NCI-H2107 treated with DMSO at 0.1 percent for 48 hours (cell line): ENCODE measurements around the gene UNC5CL.
A peak's percentile ranks its signal among the peaks of the same experiment; 100 is the strongest.

Experiments
- DNase-seq: peaks from one replicate; lab custom pipeline; 2025; ENCODE audit not compliant: unreplicated experiment; lab: John Stamatoyannopoulos, UW

UNC5CL gene, protein sequence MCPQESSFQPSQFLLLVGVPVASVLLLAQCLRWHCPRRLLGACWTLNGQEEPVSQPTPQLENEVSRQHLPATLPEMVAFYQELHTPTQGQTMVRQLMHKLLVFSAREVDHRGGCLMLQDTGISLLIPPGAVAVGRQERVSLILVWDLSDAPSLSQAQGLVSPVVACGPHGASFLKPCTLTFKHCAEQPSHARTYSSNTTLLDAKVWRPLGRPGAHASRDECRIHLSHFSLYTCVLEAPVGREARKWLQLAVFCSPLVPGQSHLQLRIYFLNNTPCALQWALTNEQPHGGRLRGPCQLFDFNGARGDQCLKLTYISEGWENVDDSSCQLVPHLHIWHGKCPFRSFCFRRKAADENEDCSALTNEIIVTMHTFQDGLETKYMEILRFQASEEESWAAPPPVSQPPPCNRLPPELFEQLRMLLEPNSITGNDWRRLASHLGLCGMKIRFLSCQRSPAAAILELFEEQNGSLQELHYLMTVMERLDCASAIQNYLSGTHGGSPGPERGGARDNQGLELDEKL

GRCh38 chr6:41039060-41039998 is at the start of gene UNC5CL:
Gene UNC5CL, minus strand, starts transcription at chr6:41039221. Its CDS starts 4,147 bp downstream, at chr6:41035074.
- peak; percentile 3 for DNase-seq

- DNase-seq: no peak
Observed at GRCh38 chr6:41088451-41088850, 49.4 kb upstream of the UNC5CL start.

GRCh38 chr6:41085182-41085581 is 46.2 kb upstream of the UNC5CL start:
- DNase-seq: no peak

- no peak for DNase-seq
Observed at GRCh38 chr6:41083072-41083471, 44.1 kb upstream of the UNC5CL start.

- no peak for DNase-seq
Observed at GRCh38 chr6:41080621-41081020, 41.6 kb upstream of the UNC5CL start.

GRCh38 chr6:41079080-41079479 is 40.1 kb upstream of the UNC5CL start:
- no peak for DNase-seq

GRCh38 chr6:41078101-41078500 is 39.1 kb upstream of the UNC5CL start:
- no peak for DNase-seq

DNA sequence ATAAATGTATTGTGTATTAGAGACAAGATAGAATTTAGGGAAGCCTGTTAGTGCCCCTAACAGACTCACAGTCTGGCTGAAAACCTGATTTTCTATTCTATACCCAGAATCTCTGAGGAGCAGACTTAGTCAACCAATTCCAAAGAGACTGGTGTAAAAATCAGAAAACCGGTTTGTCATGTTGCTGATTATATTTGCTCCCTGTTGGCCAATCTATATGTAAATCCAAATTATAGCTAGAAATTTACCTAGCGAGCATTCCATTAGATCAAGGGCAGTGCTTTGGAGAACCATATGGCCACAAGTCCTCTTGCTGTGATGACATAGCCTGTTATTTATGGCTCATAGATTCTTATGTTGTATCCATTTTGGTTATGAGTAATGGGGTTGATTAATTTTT is 38.5 kb upstream of the UNC5CL start:
- no peak for DNase-seq

GRCh38 chr6:41075651-41076626 is 36.9 kb upstream of the UNC5CL start:
- DNase-seq: no peak

DNA sequence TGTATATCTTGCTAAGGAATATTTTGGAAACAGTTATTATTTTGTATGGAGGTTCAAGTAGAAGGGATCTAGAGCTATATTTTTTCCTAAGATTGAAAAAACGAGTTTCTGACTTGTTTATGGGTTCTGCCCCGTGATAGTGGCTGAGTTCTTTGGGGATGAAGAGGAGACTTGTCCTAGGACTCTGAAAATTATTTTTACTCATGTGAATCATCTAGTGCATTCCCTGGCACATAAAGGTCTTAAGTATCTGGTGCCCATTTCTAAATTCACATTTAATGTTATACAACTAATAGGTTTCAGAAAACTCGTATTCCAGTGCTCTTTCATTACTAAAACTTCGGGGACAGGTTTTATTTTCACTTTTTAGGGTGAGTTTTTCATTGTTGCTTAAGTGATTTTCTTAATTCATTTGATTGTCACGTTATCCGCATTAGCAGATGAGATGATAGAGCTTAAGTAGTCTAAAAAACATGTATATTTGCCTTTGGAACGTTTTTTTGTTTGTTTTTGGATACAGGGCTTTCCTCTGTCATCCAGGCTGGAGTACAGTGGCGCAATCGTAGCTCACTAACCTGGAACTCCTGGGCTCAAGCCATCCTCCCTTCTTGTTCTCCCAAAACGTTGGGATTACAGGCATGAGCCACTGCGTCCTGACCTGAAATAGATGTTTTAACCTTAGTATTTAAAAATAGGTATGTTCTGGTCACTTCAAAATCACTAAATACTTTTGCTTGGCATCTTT is 35.8 kb upstream of the UNC5CL start:
- no peak for DNase-seq

GRCh38 chr6:41073968-41074691 is 35.1 kb upstream of the UNC5CL start:
- no peak for DNase-seq

DNA sequence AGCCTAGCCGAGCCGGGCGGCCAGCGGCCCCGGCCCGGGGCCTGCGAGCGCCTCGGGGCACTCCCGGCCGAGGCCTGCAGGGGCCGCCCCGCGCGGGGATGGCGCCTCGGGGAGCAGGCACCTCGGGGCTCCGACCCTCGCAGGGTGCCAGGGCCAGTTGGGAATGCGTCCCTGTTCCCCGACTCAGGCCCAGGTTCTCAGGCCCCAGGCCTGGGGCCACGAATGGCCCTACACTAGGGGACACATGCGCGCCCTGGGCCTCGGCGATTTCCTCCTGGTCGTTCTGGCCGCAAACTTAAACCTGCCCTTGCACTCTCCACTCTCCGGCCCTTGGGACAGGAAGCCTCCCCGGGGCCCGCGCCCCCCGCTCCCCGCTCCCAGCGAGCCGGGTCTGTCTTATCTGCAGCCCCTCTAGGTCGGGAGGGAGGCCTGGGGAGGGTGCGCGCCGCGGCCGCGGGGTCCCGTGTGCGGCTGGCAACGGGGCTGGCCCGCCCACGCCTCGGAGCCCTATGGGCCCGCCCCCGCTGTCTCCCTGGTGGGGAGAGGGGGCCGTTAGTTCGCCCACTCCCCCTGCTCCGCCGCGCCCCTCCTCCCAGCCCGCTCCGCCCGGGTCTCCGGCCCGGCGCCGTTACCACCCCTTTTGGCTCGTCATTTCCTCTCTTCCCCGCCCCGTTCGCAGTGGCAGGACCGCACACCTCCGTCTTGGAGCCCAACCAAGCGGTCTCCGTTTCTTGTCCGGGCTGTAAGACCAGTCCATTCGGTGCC is 34.4 kb upstream of the UNC5CL start:
- DNase-seq: no peak

DNA sequence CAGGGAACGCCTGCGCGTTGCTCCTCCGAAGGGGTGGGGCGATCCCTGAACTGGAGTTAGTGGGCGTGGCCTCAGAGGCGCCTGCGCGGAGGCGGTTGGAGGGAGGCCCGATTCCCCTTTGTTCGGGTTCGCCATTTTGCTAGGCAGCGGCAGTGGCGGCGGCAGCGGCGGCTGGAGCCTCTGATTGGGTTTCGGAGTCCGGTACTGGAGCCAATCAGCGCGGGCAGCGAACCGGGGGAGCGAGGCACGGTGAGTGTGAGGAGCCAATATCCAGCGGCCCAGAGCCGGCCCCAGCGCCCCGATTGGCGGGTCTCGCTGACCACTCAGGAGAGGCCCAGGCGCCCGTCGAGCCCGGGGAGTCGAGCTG is 33.8 kb upstream of the UNC5CL start, which contains the start of gene NFYA:
Gene NFYA, plus strand, starts transcription at position 139 of the 367 bp plus-strand sequence. CDS start 6,116 bp downstream, outside the sequence.
- no peak for DNase-seq

DNA sequence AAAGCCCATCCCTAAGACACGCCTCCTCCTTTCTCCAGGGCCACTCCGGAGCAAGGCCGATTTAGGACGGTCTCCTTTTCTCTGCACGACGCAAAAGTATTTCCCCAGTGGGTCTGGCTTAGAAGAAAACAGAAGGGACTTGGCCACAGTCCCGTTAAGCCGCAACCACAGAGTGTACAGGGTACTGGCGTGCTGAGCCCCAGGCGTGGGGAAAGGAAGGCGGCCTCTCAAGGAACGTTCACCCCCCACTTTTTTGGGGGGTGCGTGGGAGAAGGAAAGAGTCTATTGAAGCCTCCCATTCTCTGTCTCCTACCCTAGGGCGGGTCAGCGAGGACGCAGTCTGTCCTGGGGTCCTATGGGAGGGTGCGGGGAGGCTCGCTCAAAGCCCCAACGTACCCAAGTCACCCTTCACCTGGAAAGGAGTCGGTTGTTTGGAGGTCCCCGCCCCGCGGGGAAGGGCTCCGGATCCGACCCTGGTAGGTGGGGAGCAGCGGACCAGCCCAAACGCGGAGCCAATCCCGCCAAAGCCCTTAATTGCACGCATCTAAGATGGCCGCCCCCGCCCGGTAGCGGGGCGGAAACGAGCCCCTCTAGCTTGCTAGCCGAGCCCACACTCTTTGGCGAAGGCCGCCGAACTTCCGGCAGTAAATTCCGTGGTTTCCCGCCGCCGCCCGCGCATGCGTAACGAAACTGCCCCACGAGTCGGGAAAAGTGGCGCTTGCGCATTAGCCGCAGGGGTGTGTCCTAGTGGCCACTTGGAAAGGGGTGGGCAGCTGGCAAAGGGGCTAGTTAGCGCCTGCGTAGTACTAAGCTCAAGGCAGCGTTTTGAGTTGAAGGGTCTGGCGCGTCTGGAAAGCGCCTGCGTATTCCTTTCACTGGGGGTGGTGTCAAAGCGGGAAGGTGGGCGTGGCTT is 33.2 kb upstream of the UNC5CL start, which contains the start of gene OARD1:
Gene OARD1, minus strand, starts transcription at position 434 of the 913 bp plus-strand sequence. CDS start 722 bp downstream, outside the sequence.
- peak; percentile 98 for DNase-seq

- no peak for DNase-seq
Observed at GRCh38 chr6:41071501-41071922, 32.5 kb upstream of the UNC5CL start.

- peak; percentile 35 for DNase-seq
Observed at GRCh38 chr6:41066867-41067304, 27.9 kb upstream of the UNC5CL start.

DNA sequence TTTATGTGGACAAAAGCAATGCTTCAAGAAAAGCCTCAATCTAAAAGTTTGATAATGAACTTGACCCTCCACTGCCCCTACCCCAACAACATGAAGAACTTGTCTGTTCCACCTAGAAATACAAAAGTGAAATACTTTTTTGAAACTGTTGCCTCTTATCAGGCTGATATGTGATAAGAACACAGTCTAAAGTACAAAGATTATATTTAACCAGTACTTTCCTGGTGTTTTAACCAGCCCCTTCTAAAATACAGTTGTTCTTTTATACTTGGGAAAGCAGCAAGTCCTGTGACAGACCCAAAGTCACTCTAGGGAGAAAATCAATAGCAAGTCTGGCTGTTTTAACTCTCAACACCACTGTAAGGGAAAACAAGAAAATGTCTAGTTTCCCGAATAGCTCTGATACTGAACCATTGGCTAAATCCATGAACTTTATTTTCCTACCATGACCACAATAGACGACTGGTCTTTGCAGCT is 26.6 kb upstream of the UNC5CL start:
- DNase-seq: no peak
